Stimulated activated CD4-positive, alpha-beta T cell treated with anti-CD3 and anti-CD28 coated beads, Interleukin-15, amount 100 ng/mL, for 1 hour (primary cell): Measurements from ENCODE around the gene ZNF581.

ENCODE experiments used
- DNase-seq, 2 donors: peaks; one replicate each; pipeline ENCODE4 v3.0.0-alpha.2; 2020; ENCODE audit warnings: low read depth in 1 of 2, low spot score in 1 of 2

Gene ZNF581

GRCh38 chr19:55611300-55611982 lies 32.0 kb upstream of the ZNF581 start:
- no peak for DNase-seq

GRCh38 chr19:55611983-55612645 lies 31.3 kb upstream of the ZNF581 start:
- no peak for DNase-seq

- DNase-seq = no peak
These were observed 30.1 kb upstream of the ZNF581 start for GRCh38 chr19:55613396-55613795.

DNA sequence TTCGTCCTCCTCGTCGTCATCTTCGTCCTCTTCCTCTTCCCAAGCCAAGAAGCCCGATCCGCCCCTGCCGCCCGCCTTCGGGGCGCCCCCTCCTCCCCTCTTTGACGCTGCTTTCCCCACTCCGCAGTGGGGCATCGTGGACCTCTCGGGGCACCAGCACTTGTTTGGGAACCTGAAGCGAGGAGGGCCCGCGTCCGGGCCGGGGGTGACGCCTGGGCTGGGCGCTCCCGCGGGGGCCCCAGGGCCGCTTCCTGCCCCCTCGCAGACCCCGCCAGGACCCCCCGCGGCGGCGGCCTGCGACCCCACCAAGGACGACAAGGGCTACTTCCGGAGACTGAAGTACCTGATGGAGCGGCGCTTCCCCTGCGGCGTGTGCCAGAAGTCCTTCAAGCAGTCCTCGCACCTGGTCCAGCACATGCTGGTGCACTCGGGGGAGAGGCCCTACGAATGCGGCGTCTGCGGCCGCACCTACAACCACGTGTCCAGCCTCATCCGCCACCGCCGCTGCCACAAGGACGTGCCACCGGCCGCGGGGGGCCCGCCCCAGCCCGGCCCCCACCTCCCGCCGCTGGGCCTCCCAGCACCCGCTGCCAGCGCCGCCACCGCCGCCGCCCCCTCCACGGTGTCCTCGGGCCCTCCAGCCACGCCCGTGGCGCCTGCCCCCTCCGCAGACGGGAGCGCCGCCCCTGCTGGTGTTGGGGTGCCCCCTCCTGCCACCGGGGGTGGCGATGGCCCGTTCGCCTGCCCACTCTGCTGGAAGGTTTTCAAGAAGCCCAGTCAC lies 29.3 kb upstream of the ZNF581 start:
- DNase-seq = no peak

- DNase-seq = no peak
These were observed 28.5 kb upstream of the ZNF581 start for GRCh38 chr19:55614711-55615542.

DNA sequence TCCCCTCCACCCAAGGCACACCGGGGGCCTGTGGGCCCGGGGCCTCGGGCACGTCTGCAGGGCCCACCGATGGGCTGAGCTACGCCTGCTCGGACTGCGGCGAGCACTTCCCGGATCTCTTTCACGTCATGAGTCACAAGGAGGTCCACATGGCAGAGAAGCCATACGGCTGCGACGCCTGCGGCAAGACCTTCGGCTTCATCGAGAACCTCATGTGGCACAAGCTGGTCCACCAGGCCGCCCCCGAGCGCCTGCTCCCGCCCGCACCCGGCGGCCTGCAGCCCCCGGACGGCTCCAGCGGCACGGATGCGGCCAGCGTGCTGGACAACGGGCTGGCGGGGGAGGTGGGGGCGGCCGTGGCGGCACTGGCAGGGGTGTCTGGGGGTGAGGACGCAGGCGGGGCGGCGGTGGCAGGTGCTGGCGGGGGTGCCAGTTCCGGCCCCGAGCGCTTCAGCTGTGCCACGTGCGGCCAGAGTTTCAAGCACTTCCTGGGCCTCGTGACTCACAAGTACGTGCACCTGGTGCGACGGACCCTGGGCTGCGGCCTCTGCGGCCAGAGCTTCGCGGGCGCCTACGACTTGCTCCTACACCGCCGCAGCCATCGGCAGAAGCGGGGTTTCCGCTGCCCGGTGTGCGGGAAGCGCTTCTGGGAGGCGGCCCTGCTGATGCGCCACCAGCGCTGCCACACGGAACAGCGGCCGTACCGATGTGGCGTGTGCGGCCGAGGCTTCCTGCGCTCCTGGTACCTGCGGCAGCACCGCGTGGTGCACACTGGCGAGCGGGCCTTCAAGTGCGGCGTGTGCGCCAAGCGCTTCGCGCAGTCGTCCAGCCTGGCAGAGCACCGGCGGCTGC lies 27.7 kb upstream of the ZNF581 start:
- no peak for DNase-seq

GRCh38 chr19:55616395-55616875 lies 27.0 kb upstream of the ZNF581 start:
- DNase-seq = no peak

GRCh38 chr19:55617426-55617825 lies 26.0 kb upstream of the ZNF581 start:
- DNase-seq = no peak

DNA sequence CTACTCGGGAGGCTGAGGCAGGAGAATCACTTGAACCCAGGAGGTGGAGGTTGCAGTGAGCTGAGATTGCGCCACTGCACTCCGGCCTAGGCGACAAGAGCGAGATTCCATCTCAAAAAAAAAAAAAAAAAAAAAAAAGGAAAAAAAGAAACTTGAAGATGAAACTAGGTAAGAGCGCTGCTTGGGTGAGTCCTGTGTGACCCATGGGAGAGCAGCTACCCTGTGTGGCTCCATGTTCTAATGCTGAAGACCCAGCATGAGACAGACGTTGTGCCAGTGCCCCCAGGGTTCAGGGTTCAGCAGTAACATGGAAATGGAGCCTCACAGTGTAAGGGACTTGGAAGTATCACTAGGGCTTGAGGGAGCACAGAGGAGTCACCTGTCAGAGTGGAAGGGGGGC lies 25.0 kb upstream of the ZNF581 start:
- no peak for DNase-seq

DNA sequence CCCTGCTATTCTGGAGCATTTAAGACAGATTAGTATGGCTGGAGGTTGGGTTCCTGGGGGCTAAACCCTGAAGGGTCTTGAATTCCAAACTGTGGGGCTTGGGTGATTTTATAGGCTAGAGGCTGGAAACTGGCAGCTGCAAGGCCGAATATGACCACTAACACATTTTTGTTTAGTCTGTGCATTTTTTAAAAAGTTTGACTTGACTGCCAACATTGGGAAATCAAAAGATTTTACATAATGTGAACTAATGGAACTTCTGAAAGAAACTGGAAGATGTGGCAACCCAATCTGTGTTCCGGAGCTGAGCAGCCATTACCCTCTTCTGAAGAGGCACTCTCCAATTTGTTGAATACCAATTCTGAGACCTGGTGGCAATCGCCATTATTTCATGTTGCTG lies 24.2 kb upstream of the ZNF581 start:
- no peak for DNase-seq

GRCh38 chr19:55620410-55621204 lies 22.8 kb upstream of the ZNF581 start:
- no peak for DNase-seq

- no peak for DNase-seq
These were observed 22.2 kb upstream of the ZNF581 start for GRCh38 chr19:55621205-55621672.

GRCh38 chr19:55621673-55622231 lies 21.7 kb upstream of the ZNF581 start:
- no peak for DNase-seq

- no peak for DNase-seq
These were observed 21.0 kb upstream of the ZNF581 start for GRCh38 chr19:55622242-55622969.

DNA sequence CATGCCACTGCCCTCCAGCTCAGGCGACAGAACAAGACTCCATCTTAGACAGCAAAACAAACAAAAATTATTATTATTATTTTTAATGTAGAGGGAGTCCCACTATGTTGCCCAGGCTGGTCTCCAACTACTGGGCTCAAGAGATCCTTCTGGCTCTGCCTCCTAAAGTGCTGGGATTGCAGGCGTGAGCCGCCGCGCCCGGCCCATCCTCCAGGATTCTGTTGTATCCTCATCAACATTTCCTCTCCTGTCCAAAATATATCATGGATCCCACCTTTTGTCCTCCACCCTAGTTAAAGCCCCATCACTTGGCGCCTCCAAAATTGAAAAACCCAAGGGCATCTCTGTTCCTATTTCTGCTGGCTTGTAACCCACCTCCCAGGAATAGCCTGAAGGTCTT lies 20.3 kb upstream of the ZNF581 start:
- DNase-seq = no peak

GRCh38 chr19:55623561-55623960 lies 19.9 kb upstream of the ZNF581 start:
- DNase-seq = no peak

GRCh38 chr19:55624109-55625003 lies 19.1 kb upstream of the ZNF581 start, which contains the start of gene ZNF784:
ZNF784 (minus strand) TSS chr19:55624566; CDS start chr19:55624561, 5 bp downstream.
- DNase-seq = peak; percentile 90 to 92
